ENCODE measurements around the gene LHX4. TPM values are rescaled to one million over a fixed set of nuclear protein-coding genes. Genes with fewer than 3 reads are reported as not detected.

The LHX4 gene
- total and polyA plus RNA-seq, 10 of the 15 experiments (the other 5 are each of a cell fraction or from before 2014, with no cell fraction given): 0.05 to 0.80 (median 0.32) TPM; not detected in 6

DNA sequence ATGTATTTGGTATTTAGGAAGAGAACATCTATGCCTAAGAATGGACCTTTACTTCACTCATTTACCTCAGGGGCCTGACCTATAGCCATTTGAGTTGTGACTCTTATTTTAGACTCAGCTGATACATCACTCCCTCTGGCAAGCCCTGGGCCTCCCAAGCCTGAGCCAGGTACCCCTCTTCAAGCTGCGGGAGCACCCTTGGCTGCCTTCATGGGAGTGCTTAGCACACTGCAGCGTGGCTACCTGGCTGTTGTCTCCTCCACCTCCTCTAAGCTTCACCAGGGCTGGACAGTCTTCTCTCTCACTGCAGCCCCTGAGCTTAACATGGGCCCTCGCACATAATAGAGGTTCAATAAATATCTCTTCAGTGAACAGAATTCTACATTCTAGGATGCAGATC is 23.5 kb upstream of the LHX4 start:
- no peak for DNase-seq (ENCODE audit: low read depth, low spot score)
- ChIA-PET POLR2A (no interaction called here), CTCF (interaction anchor here (0.6 to 1.0 kb wide), 3 partner anchors 19 to 1906 kb away, joined by 3 read pairs; no protein-coding TSS in a partner anchor), RAD21 (ENCODE audit: unreplicated experiment) (no interaction called here), SMC1A (ENCODE audit: uncharacterized antibody, unreplicated experiment) (interaction anchor here (0.6 kb wide), 1 partner anchor 14 kb away, joined by 3 read pairs; no protein-coding TSS in a partner anchor)
- in situ Hi-C loops (cut with MboI) (no loop called here), intact Hi-C loops (cut with micrococcal nuclease; ENCODE audit: unreplicated experiment) (no loop called here)
- Histone ChIP-seq H3K36me3 (ENCODE audit: control insufficient read depth in 2 of 2, insufficient read depth in 2 of 2, low read length in 1 of 2) (no peaks in the 10 kb centered on the region), H4K20me1 (ENCODE audit: control insufficient read depth, insufficient read depth) (no peaks in the 10 kb centered on the region), H3K9ac (ENCODE audit: control insufficient read depth, insufficient read depth, low read length) (no peak overlapping the region), H3K4me2 (ENCODE audit: control insufficient read depth, insufficient read depth) (no peak overlapping the region), H3K79me2 (ENCODE audit: control insufficient read depth, insufficient read depth, low read length) (no peaks in the 10 kb centered on the region), H3K27me3 (replicated peaks in 1 of 2; ENCODE audit: control insufficient read depth in 2 of 2, insufficient read depth in 2 of 2, low read length in 1 of 2) (no peaks in the 10 kb centered on the region), H2AFZ (ENCODE audit: control insufficient read depth, low read depth, low read length) (no peak overlapping the region), H3K9me3 (replicated peaks; ENCODE audit: control insufficient read depth, insufficient read depth, low read length) (no peaks in the 10 kb centered on the region), H3K4me3 (no peak overlapping the region), H3K4me1 (ENCODE audit: control insufficient read depth, insufficient read depth, low read length) (no peaks in the 10 kb centered on the region), H3K27ac (ENCODE audit: control insufficient read depth, insufficient read depth) (no peak overlapping the region)
- no peak for ATAC-seq
- FAIRE-seq: no peak
- BruUV-seq (replicated peaks): no TSS peak
- WGBS (ENCODE audit: insufficient coverage, insufficient replicate concordance, low lambda C conversion rate, missing lambda C conversion rate): 44% methylated on average over 3 of the region's 3 CpGs
- TF ChIP-seq HDGF (IDR thresholded peaks at IDR 0.05) (no peak), EZH2 (IDR thresholded peaks at IDR 0.05; ENCODE audit: borderline replicate concordance, control insufficient read depth, low read depth, low read length) (no peak), ATF7 (IDR thresholded peaks at IDR 0.05; ENCODE audit: low read depth) (no peak), MYC (IDR thresholded peaks at IDR 0.05; ENCODE audit: insufficient read depth, insufficient read length, insufficient replicate concordance, low read length, severe bottlenecking) (no peak), NFXL1 (IDR thresholded peaks at IDR 0.05; ENCODE audit: borderline replicate concordance) (no peak), NFYB (IDR thresholded peaks at IDR 0.05; ENCODE audit: insufficient read depth, low read depth, low read length) (no peak), CHD1 (IDR thresholded peaks at IDR 0.05; ENCODE audit: low read depth, low read length) (no peak), RAD21 (IDR thresholded peaks at IDR 0.05; ENCODE audit: insufficient read depth, low read depth, low read length) (no peak), POLR2A (IDR thresholded peaks at IDR 0.05; ENCODE audit: low read depth, low read length) (no peak), WRNIP1 (IDR thresholded peaks at IDR 0.05; ENCODE audit: borderline replicate concordance, low read depth, low read length) (no peak), TCF3 (IDR thresholded peaks at IDR 0.05; ENCODE audit: borderline replicate concordance, insufficient read depth, low read depth, low read length) (no peak), PKNOX1 (IDR thresholded peaks at IDR 0.05) (no peak), MTA3 (IDR thresholded peaks at IDR 0.05; ENCODE audit: borderline replicate concordance, low read length) (no peak), CHD4 (IDR thresholded peaks at IDR 0.05) (no peak), E2F4 (IDR thresholded peaks at IDR 0.05; ENCODE audit: low read depth, low read length) (no peak), ZNF274 (IDR thresholded peaks at IDR 0.05; ENCODE audit: insufficient read depth, insufficient read length) (no peak)
- TF ChIP-seq, protein P1, sequence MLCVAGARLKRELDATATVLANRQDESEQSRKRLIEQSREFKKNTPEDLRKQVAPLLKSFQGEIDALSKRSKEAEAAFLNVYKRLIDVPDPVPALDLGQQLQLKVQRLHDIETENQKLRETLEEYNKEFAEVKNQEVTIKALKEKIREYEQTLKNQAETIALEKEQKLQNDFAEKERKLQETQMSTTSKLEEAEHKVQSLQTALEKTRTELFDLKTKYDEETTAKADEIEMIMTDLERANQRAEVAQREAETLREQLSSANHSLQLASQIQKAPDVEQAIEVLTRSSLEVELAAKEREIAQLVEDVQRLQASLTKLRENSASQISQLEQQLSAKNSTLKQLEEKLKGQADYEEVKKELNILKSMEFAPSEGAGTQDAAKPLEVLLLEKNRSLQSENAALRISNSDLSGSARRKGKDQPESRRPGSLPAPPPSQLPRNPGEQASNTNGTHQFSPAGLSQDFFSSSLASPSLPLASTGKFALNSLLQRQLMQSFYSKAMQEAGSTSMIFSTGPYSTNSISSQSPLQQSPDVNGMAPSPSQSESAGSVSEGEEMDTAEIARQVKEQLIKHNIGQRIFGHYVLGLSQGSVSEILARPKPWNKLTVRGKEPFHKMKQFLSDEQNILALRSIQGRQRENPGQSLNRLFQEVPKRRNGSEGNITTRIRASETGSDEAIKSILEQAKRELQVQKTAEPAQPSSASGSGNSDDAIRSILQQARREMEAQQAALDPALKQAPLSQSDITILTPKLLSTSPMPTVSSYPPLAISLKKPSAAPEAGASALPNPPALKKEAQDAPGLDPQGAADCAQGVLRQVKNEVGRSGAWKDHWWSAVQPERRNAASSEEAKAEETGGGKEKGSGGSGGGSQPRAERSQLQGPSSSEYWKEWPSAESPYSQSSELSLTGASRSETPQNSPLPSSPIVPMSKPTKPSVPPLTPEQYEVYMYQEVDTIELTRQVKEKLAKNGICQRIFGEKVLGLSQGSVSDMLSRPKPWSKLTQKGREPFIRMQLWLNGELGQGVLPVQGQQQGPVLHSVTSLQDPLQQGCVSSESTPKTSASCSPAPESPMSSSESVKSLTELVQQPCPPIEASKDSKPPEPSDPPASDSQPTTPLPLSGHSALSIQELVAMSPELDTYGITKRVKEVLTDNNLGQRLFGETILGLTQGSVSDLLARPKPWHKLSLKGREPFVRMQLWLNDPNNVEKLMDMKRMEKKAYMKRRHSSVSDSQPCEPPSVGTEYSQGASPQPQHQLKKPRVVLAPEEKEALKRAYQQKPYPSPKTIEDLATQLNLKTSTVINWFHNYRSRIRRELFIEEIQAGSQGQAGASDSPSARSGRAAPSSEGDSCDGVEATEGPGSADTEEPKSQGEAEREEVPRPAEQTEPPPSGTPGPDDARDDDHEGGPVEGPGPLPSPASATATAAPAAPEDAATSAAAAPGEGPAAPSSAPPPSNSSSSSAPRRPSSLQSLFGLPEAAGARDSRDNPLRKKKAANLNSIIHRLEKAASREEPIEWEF (IDR thresholded peaks at IDR 0.05; ENCODE audit: insufficient replicate concordance, low read depth, low read length): no peak
- TF ChIP-seq, protein P2, sequence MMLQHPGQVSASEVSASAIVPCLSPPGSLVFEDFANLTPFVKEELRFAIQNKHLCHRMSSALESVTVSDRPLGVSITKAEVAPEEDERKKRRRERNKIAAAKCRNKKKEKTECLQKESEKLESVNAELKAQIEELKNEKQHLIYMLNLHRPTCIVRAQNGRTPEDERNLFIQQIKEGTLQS (IDR thresholded peaks at IDR 0.05; ENCODE audit: borderline replicate concordance, extremely low read depth, low read depth, low read length): no peak
